Erythroblast (primary cell): Measurements from ENCODE around the gene MZT2B.
"Not testable (repeated sequence)": the region's sequence is repeated elsewhere in the genome, so short reads cannot be mapped to it uniquely, and the experiment has no call there.

Experiments used
- GATA1 ChIP-seq: IDR thresholded peaks from 2 replicates; pipeline ENCODE4 v1.6.1; 2011; ENCODE audit warnings: low read depth, mild to moderate bottlenecking, control low read depth, low read length, moderate library complexity
- POLR2A ChIP-seq: IDR thresholded peaks from 2 replicates; pipeline ENCODE4 v1.6.1; 2011; ENCODE audit warnings: mild to moderate bottlenecking, low read length

GRCh38 chr2:130162486-130162885 is 19.6 kb upstream of the MZT2B start:
- not testable (repeated sequence) for TF ChIP-seq POLR2A, GATA1
